ENCODE measurements around the gene KANK2. TPM values are rescaled to one million over a fixed set of nuclear protein-coding genes. Genes with fewer than 3 reads are reported as not detected.
A peak's percentile ranks its signal among the peaks of the same experiment; 100 is the strongest.
"Not testable (repeated sequence)": the region's sequence is repeated elsewhere in the genome, so short reads cannot be mapped to it uniquely, and the experiment has no call there.

The KANK2 gene
- total RNA-seq, 1 experiment from 2014 or later = 0.19 TPM

DNA sequence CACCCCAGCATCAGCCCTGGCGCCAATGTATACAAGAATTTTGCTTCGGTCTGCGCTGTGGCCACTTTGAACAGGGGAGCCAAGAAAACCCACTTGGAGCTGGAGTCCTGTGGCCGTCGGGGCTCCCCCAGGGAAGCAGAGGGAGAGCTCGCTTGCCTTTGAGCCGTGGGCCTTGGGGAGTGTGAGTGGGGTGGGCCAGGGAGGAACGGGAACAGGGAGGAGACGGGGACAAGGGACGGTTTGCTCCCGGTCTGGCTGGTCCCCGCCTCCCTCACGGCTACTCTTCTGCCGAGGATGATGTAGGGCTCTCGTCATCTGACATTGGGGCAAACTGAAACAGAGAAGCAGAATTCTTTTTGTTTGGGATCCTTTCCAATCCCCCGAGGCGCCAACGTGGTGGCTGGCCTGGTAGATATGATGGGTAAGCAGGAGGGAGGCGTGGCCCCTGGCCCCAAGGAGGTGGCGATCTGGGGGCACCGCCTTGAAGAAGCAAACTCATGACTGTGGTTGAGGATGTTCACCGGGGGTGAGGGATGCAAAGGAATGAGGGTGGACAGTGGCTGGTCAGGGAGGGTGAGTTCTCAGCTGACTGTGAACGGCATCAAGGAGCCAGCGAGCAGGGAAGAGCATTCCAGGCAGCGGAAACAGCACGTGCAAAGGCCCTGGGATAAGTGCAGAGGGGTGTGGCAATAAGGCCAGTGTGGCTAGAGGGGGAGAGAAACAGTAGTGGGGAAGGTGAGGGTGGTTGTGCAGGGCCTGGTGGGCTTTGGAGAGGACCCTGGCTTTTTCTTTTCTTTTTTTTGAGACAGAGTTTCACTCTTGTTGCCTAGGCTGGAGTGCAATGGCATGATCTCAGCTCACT is 30.8 kb downstream of the KANK2 start:
- H4K20me1 ChIP-seq (ENCODE audit: insufficient read depth, low read depth, low read length) = no peaks in the 10 kb centered on the region
- no peaks in the 10 kb centered on the region for H3K79me2 ChIP-seq (ENCODE audit: low read length)
- no peak overlapping the region for H2AFZ ChIP-seq (ENCODE audit: low read length)
- no peaks in the 10 kb centered on the region for H3K36me3 ChIP-seq (ENCODE audit: insufficient read depth, low read length)
- H3K4me1 ChIP-seq (ENCODE audit: low read length) = no peaks in the 10 kb centered on the region
- H3K27me3 ChIP-seq (ENCODE audit: low read length) = no peaks in the 10 kb centered on the region
- H3K4me2 ChIP-seq (ENCODE audit: low read depth, low read length, poor library complexity, severe bottlenecking) = no peak overlapping the region
- no peak overlapping the region for H3K27ac ChIP-seq (ENCODE audit: low read length)
- no peak overlapping the region for H3K4me3 ChIP-seq (ENCODE audit: low read length)
- no peaks in the 10 kb centered on the region for H3K9me2 ChIP-seq (replicated peaks; ENCODE audit: insufficient read depth, low read length)
- H3K9ac ChIP-seq (ENCODE audit: low read length) = no peak overlapping the region
- H3K9me3 ChIP-seq (ENCODE audit: low read length) = no peaks in the 10 kb centered on the region
- DNase-seq = no peak

DNA sequence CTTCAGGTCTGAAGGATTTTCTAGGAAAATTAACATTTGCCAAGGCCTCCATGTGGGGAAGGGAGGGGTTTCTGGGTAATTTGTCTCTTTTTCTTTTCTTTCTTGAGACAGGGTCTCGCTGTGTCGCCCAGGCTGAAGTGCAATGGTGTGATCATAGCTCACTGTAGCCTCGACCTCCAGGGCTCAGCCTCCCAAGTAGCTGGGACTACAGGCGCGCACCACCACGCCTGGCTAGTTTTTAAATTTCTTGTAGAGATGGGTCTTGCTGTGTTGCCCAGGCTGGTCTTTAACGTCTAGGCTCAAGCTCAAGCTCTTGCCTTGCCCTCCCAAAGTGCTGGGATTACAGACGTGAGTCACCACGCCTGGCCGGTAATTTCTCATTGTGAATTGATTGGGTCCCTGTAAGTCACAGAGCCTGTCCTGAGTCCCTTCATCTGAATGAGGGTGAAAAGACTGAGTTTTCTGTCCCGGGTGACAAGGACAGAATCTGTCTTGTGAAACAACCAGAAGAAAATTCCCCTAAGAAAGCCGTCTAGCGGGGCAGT is 31.8 kb downstream of the KANK2 start:
- no peak overlapping the region for H2AFZ ChIP-seq (ENCODE audit: low read length)
- no peaks in the 10 kb centered on the region for H3K27me3 ChIP-seq (ENCODE audit: low read length)

GRCh38 chr19:11164879-11165406 is 32.4 kb downstream of the KANK2 start:
- no peaks in the 10 kb centered on the region for H4K20me1 ChIP-seq (ENCODE audit: insufficient read depth, low read depth, low read length)
- no peak overlapping the region for H3K4me3 ChIP-seq (ENCODE audit: low read length)
- no peak overlapping the region for H2AFZ ChIP-seq (ENCODE audit: low read length)
- H3K4me2 ChIP-seq (ENCODE audit: low read depth, low read length, poor library complexity, severe bottlenecking) = no peak overlapping the region
- no peak overlapping the region for H3K27ac ChIP-seq (ENCODE audit: low read length)
- H3K27me3 ChIP-seq (ENCODE audit: low read length) = no peaks in the 10 kb centered on the region
- H3K9ac ChIP-seq (ENCODE audit: low read length) = no peak overlapping the region
- H3K9me3 ChIP-seq (ENCODE audit: low read length) = no peaks in the 10 kb centered on the region
- no peaks in the 10 kb centered on the region for H3K36me3 ChIP-seq (ENCODE audit: insufficient read depth, low read length)
- H3K79me2 ChIP-seq (ENCODE audit: low read length) = no peaks in the 10 kb centered on the region
- no peak for DNase-seq
- no peaks in the 10 kb centered on the region for H3K4me1 ChIP-seq (ENCODE audit: low read length)
- no peaks in the 10 kb centered on the region for H3K9me2 ChIP-seq (replicated peaks; ENCODE audit: insufficient read depth, low read length)

More for the DNA sequence above, 31.8 kb downstream of the KANK2 start:
- Histone ChIP-seq H3K9me2 (replicated peaks; ENCODE audit: insufficient read depth, low read length) (no peaks in the 10 kb centered on the region), H3K4me2 (ENCODE audit: low read depth, low read length, poor library complexity, severe bottlenecking) (no peak overlapping the region), H4K20me1 (ENCODE audit: insufficient read depth, low read depth, low read length) (no peaks in the 10 kb centered on the region), H3K36me3 (ENCODE audit: insufficient read depth, low read length) (no peaks in the 10 kb centered on the region), H3K9me3 (ENCODE audit: low read length) (no peaks in the 10 kb centered on the region), H3K79me2 (ENCODE audit: low read length) (no peaks in the 10 kb centered on the region), H3K4me1 (ENCODE audit: low read length) (no peaks in the 10 kb centered on the region), H3K9ac (ENCODE audit: low read length) (no peak overlapping the region), H3K4me3 (ENCODE audit: low read length) (no peak overlapping the region), H3K27ac (ENCODE audit: low read length) (no peak overlapping the region)
- no peak for DNase-seq

DNA sequence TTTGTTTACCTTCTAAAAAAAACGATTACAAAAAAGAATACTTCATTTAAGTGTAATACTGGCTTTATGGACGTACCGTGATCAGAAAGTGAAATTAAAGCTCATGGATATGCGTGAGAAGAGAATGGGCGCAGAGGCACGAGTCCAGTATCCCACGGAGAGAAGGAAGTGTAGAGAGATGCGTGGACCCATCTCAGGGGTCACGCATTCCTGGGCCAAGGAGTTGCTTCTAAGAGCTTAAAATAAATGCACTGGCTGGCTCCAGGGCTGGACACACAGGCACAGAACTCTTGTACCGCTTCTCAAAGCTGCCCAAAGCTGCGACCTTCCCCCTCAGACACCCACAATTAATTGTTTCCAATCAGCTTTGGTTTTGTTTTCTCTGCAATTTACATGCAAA is 33.0 kb downstream of the KANK2 start:
- DNase-seq = no peak
- Histone ChIP-seq H3K9ac (ENCODE audit: low read length) (no peak overlapping the region), H2AFZ (ENCODE audit: low read length) (no peak overlapping the region), H3K79me2 (ENCODE audit: low read length) (no peaks in the 10 kb centered on the region), H4K20me1 (ENCODE audit: insufficient read depth, low read depth, low read length) (no peaks in the 10 kb centered on the region), H3K27ac (ENCODE audit: low read length) (no peak overlapping the region), H3K9me2 (replicated peaks; ENCODE audit: insufficient read depth, low read length) (no peaks in the 10 kb centered on the region), H3K4me2 (ENCODE audit: low read depth, low read length, poor library complexity, severe bottlenecking) (no peak overlapping the region), H3K4me1 (ENCODE audit: low read length) (no peaks in the 10 kb centered on the region), H3K36me3 (ENCODE audit: insufficient read depth, low read length) (no peaks in the 10 kb centered on the region), H3K27me3 (ENCODE audit: low read length) (no peaks in the 10 kb centered on the region), H3K4me3 (ENCODE audit: low read length) (no peak overlapping the region), H3K9me3 (ENCODE audit: low read length) (no peaks in the 10 kb centered on the region)

DNA sequence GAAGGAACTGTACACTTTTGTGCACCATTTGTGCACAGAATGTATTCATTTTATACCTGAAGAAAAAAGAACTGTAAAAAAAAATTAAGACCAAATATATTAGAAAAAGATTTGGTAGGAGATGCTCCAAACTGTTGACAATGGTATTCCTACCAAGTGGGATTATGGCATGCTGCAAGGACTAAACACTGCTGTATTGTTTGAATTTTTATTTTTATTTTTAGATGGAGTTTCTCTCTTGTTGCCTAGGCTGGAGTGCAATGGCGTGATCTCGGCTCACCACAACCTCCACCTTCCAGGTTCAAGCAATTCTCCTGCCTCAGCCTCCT is 36.9 kb downstream of the KANK2 start:
- not testable (repeated sequence) for H3K36me3 ChIP-seq (ENCODE audit: insufficient read depth, low read length); H3K79me2 ChIP-seq (ENCODE audit: low read length); H3K4me2 ChIP-seq (ENCODE audit: low read depth, low read length, poor library complexity, severe bottlenecking); H3K4me1 ChIP-seq (ENCODE audit: low read length); H3K9me2 ChIP-seq (replicated peaks; ENCODE audit: insufficient read depth, low read length); DNase-seq; H3K9ac ChIP-seq (ENCODE audit: low read length); H3K27me3 ChIP-seq (ENCODE audit: low read length); H3K4me3 ChIP-seq (ENCODE audit: low read length); H3K9me3 ChIP-seq (ENCODE audit: low read length); H2AFZ ChIP-seq (ENCODE audit: low read length); H3K27ac ChIP-seq (ENCODE audit: low read length); H4K20me1 ChIP-seq (ENCODE audit: insufficient read depth, low read depth, low read length)

- H3K79me2 ChIP-seq (ENCODE audit: low read length) = peaks cover 8% of the 10 kb centered on the region
- H3K9me3 ChIP-seq (ENCODE audit: low read length) = no peaks in the 10 kb centered on the region
- H3K27me3 ChIP-seq (ENCODE audit: low read length) = no peaks in the 10 kb centered on the region
- no peaks in the 10 kb centered on the region for H3K36me3 ChIP-seq (ENCODE audit: insufficient read depth, low read length)
- no peaks in the 10 kb centered on the region for H4K20me1 ChIP-seq (ENCODE audit: insufficient read depth, low read depth, low read length)
- H3K4me3 ChIP-seq (ENCODE audit: low read length) = no peak overlapping the region
- DNase-seq = no peak
- H3K9me2 ChIP-seq (replicated peaks; ENCODE audit: insufficient read depth, low read length) = no peaks in the 10 kb centered on the region
- no peak overlapping the region for H3K9ac ChIP-seq (ENCODE audit: low read length)
- no peak overlapping the region for H3K27ac ChIP-seq (ENCODE audit: low read length)
- no peak overlapping the region for H2AFZ ChIP-seq (ENCODE audit: low read length)
- H3K4me1 ChIP-seq (ENCODE audit: low read length) = peaks cover 5% of the 10 kb centered on the region
- H3K4me2 ChIP-seq (ENCODE audit: low read depth, low read length, poor library complexity, severe bottlenecking) = no peak overlapping the region
Observed at GRCh38 chr19:11159598-11160439, 37.5 kb downstream of the KANK2 start.

DNA sequence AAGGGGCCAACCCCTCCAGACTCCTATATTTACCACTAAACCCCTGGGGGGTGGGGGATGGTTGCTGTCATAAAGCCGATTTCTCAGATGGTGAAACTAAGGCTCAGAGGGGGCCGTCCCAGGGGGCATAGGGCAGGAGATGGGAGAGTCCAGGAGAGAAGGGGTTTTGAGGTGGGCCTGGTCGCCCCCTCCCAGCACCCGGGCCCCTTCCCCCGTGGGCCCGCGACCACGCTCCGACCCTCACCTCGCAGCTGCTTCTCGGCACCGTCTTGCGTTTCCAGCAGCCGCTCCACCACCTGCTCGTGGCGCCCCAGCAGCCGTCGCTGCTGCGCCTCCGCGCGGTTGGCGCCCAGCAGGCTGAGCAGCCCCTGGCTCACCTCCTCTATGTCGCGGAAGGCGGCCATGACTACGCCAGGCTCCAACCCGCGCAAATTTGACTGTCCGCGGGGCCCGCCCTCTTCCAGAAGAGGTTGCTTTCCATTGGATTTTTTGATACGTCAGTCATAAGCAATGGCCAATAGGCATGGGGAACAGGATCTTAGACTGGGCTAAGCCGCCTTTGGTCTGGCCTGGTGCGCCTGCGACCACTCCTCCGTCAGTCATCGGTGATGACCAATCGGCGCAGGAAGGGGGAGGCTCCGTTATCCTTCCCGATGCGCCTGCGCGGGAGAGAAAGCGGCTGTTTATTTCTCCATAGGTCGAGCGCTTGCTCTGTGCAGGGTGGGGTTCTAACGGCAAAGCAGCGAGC is 41.8 kb downstream of the KANK2 start, which contains the start of gene SPC24:
TSS of gene SPC24 (minus strand) at position 410 of the 748 bp plus-strand sequence. CDS start at position 404, 6 bp downstream.
- no peaks in the 10 kb centered on the region for H4K20me1 ChIP-seq (ENCODE audit: insufficient read depth, low read depth, low read length)
- DNase-seq = peak; percentile 99
- H2AFZ ChIP-seq (ENCODE audit: low read length) = peak within 1 kb of the TSS; percentile 93
- H3K4me2 ChIP-seq (ENCODE audit: low read depth, low read length, poor library complexity, severe bottlenecking) = peak within 1 kb of the TSS; percentile 80
- peaks cover 13% of the 10 kb centered on the region for H3K4me1 ChIP-seq (ENCODE audit: low read length)
- H3K27ac ChIP-seq (ENCODE audit: low read length) = peak within 1 kb of the TSS; percentile 55; the same call in 1 of the 2 replicates
- H3K36me3 ChIP-seq (ENCODE audit: insufficient read depth, low read length) = peaks cover 3% of the 10 kb centered on the region; the same call in 1 of the 2 replicates
- H3K9me2 ChIP-seq (replicated peaks; ENCODE audit: insufficient read depth, low read length) = no peaks in the 10 kb centered on the region
- peak within 1 kb of the TSS; percentile 90 for H3K9ac ChIP-seq (ENCODE audit: low read length)
- H3K9me3 ChIP-seq (ENCODE audit: low read length) = no peaks in the 10 kb centered on the region
- H3K4me3 ChIP-seq (ENCODE audit: low read length) = peak within 1 kb of the TSS; percentile 91
- no peaks in the 10 kb centered on the region for H3K27me3 ChIP-seq (ENCODE audit: low read length)
- H3K79me2 ChIP-seq (ENCODE audit: low read length) = peaks cover 33% of the 10 kb centered on the region

Measured in Karpas-422 (cell line).